Ishikawa (cell line): Measurements from ENCODE around the gene NONO.

Source experiments
- CEBPB ChIP-seq: IDR thresholded peaks from 2 replicates; pipeline ENCODE4 v1.6.1; 2012
- CREB1 ChIP-seq: IDR thresholded peaks from 2 replicates; pipeline ENCODE4 v1.6.1; 2012; ENCODE audit warnings: low read depth
- EGR1 ChIP-seq: IDR thresholded peaks from 2 replicates; pipeline ENCODE4 v1.6.1; 2012
- EP300 ChIP-seq: IDR thresholded peaks from 2 replicates; pipeline ENCODE4 v1.6.1; 2012; ENCODE audit warnings: borderline replicate concordance
- FOXM1 ChIP-seq: IDR thresholded peaks from 2 replicates; pipeline ENCODE4 v1.6.1; 2012; ENCODE audit warnings: low read depth, borderline replicate concordance
- MAX ChIP-seq: IDR thresholded peaks from 2 replicates; pipeline ENCODE4 v1.6.1; 2012
- NFIC ChIP-seq: IDR thresholded peaks from 2 replicates; pipeline ENCODE4 v1.6.1; 2012
- RAD21 ChIP-seq: IDR thresholded peaks from 2 replicates; pipeline ENCODE4 v1.6.1; 2012; ENCODE audit warnings: low read depth
- REST ChIP-seq: IDR thresholded peaks from 2 replicates; pipeline ENCODE4 v1.6.1; 2012; ENCODE audit warnings: low read depth, mild to moderate bottlenecking
- TAF1 ChIP-seq: IDR thresholded peaks from 2 replicates; pipeline ENCODE4 v1.6.1; 2012; ENCODE audit warnings: low read depth, mild to moderate bottlenecking
- TCF12 ChIP-seq: IDR thresholded peaks from 2 replicates; pipeline ENCODE4 v1.6.1; 2012; ENCODE audit warnings: low read depth
- TEAD4 ChIP-seq: IDR thresholded peaks from 2 replicates; pipeline ENCODE4 v1.6.1; 2012
- YY1 ChIP-seq: IDR thresholded peaks from 2 replicates; pipeline ENCODE4 v1.6.1; 2012; ENCODE audit warnings: low read depth
- ZBTB7A ChIP-seq: IDR thresholded peaks from 2 replicates; pipeline ENCODE4 v1.6.1; 2012; ENCODE audit warnings: low read depth
- TF ChIP-seq, protein P1 (sequence below): IDR thresholded peaks from 2 replicates; pipeline ENCODE4 v1.6.1; 2012

NONO gene

GRCh38 chrX:71251466-71251973 lies 31.9 kb upstream of the NONO start:
- TF ChIP-seq CREB1 (no peak), YY1 (no peak), RAD21 (no peak), TAF1 (no peak), TEAD4 (no peak), TCF12 (no peak), CEBPB (no peak), EGR1 (no peak), ZBTB7A (no peak), FOXM1 (no peak), EP300 (no peak), REST (no peak), MAX (no peak)
- TF ChIP-seq, protein P1, sequence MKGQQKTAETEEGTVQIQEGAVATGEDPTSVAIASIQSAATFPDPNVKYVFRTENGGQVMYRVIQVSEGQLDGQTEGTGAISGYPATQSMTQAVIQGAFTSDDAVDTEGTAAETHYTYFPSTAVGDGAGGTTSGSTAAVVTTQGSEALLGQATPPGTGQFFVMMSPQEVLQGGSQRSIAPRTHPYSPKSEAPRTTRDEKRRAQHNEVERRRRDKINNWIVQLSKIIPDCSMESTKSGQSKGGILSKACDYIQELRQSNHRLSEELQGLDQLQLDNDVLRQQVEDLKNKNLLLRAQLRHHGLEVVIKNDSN = no peak

- TF ChIP-seq CEBPB = no peak
- TF ChIP-seq EGR1 = no peak
- TF ChIP-seq YY1 = no peak
- no peak for TF ChIP-seq FOXM1
- no peak for TF ChIP-seq EP300
- no peak for TF ChIP-seq REST
- no peak for TF ChIP-seq ZBTB7A
- no peak for TF ChIP-seq TAF1
- TF ChIP-seq NFIC = no peak
- TF ChIP-seq, protein P1 = no peak
- TF ChIP-seq MAX = no peak
- no peak for TF ChIP-seq TEAD4
- TF ChIP-seq TCF12 = no peak
- TF ChIP-seq CREB1 = no peak
- no peak for TF ChIP-seq RAD21
Observed at GRCh38 chrX:71252221-71252620, 31.2 kb upstream of the NONO start.

- peak; percentile 67 for TF ChIP-seq NFIC
- TF ChIP-seq CREB1 = no peak
- peak; percentile 53; the same call in 1 of the 2 replicates for TF ChIP-seq ZBTB7A
Observed at GRCh38 chrX:71253253-71254091, 30.0 kb upstream of the NONO start.

- TF ChIP-seq TCF12 (0 out of 2 replicates have a peak, but pooled peaks have one; percentile 23), ZBTB7A (0 out of 2 replicates have a peak, but pooled peaks have one; percentile 21), MAX (peak; percentile 15; the same call in 1 of the 2 replicates), YY1 (0 out of 2 replicates have a peak, but pooled peaks have one; percentile 17), NFIC (no peak)
Observed at GRCh38 chrX:71254092-71254963, 29.1 kb upstream of the NONO start, which contains the start of gene ZMYM3. TSS of gene ZMYM3 (minus strand) at chrX:71254140. CDS start at chrX:71253255, 885 bp downstream.

- TF ChIP-seq FOXM1 (no peak), EGR1 (no peak), EP300 (no peak), YY1 (no peak), CREB1 (no peak)
Observed at GRCh38 chrX:71256051-71256450, 27.4 kb upstream of the NONO start.
